Esophagus muscularis mucosa (tissue), 4 donors: ENCODE data around the gene DDX27. TPM values are rescaled to one million over a fixed set of nuclear protein-coding genes. Genes with fewer than 3 reads are reported as not detected.

ENCODE experiments used
- DNase-seq: peaks from one replicate; pipeline ENCODE4 v3.0.0-alpha.2; 2017; ENCODE audit errors: extremely low spot score
- H3K27ac ChIP-seq, 4 donors: fragments of 200-600 bp; sonication (generic); replicated peaks in 1 of 4; 1 replicate in 3 of 4; 2 replicates in 1 of 4; pipeline ENCODE4 v1.5.1; 2016 to 2019; ENCODE audit warnings: mild to moderate bottlenecking in 1 of 4
- H3K27me3 ChIP-seq, 4 donors: fragments of 200-600 bp; sonication (generic); one replicate each; pipeline versions ENCODE4 v1.5.1 to v1.6.0; 2016 to 2019
- H3K36me3 ChIP-seq, 4 donors: fragments of 200-600 bp; sonication (generic); one replicate each; pipeline ENCODE4 v1.5.1; 2016 to 2019
- H3K4me1 ChIP-seq, 4 donors: fragments of 200-600 bp; sonication (generic); one replicate each; pipeline ENCODE4 v1.5.1; 2016 to 2019
- H3K4me3 ChIP-seq, 4 donors: fragments of 200-600 bp; sonication (generic); 1 replicate in 2 of 4; 2 replicates in 2 of 4; pipeline ENCODE4 v1.5.1; 2016 to 2019; ENCODE audit warnings: mild to moderate bottlenecking in 4 of 4, moderate library complexity in 1 of 4
- H3K9me3 ChIP-seq, 4 donors: fragments of 200-600 bp; sonication (generic); 1 replicate in 3 of 4; 2 replicates in 1 of 4; pipeline ENCODE4 v1.5.1; 2016 to 2019
- EP300 ChIP-seq: sonication (generic); formaldehyde crosslinking; IDR thresholded peaks from one replicate; pipeline ENCODE4 v1.6.1; 2017; ENCODE audit warnings: antibody characterized with exemption
- POLR2A ChIP-seq: fragments of 450-650 bp; IDR thresholded peaks from one replicate; pipeline ENCODE4 v1.6.1; 2017; ENCODE audit warnings: antibody characterized with exemption, moderate library complexity, mild to moderate bottlenecking, low read depth
- POLR2AphosphoS5 ChIP-seq, 2 donors: sonication (generic); formaldehyde crosslinking; IDR thresholded peaks; one replicate each; pipeline ENCODE4 v1.6.1; 2017; ENCODE audit warnings: antibody characterized with exemption in 2 of 2
- WGBS: methylation state at CpG from one replicate; pipeline ENCODE4 v1.1.5; 2018; 5-methylcytosine and 5-hydroxymethylcytosine counted together
- intact Hi-C: fragments of 100-400 bp; cut with DNase I; formaldehyde crosslinking; loops from one replicate; pipeline ENCODE4 v1.15.1; 2023
- total RNA-seq, 4 donors: library from RNA; depleted of rRNA; stranded (reverse); fragments of >200 nt; gene quantifications; one replicate each; pipeline versions ENCODE4 v1.1.0 to v1.2.1, GENCODE V29; 2016
- TF ChIP-seq, protein P1 (sequence below), 3 experiments: fragments of 200-600 bp in 2 of 3; fragments of 450-650 bp in 1 of 3; sonication (generic) in 2 of 3; IDR thresholded peaks; one replicate each; pipeline ENCODE4 v1.5.1; 2017 to 2019; ENCODE audit warnings: antibody characterized with exemption in 3 of 3, mild to moderate bottlenecking in 2 of 3, moderate library complexity in 1 of 3

The DDX27 gene
- total RNA-seq, 4 donors from 2014 or later, result 25.7 to 35.0 (median 30.2) TPM

DNA sequence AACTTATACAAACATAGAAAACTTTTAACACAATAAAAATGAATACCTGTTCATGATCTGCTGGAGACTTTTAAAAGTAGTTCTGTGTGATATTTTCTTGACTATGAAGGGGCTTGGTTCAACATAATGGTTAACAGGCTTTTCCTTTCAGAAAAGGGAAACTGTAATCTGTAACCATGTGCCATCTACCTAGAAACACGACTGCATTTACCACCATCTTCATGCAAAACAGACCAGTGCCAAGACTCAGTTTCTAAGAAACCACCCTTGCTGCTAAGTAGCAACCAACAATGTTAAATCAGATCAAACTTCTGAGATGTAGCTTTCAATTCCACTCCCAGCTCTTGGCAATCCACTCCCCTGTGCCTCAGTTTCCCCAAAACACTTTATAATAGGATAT, 46.8 kb upstream of the DDX27 start:
- 25% methylated on average over 1 of the region's 1 CpG for WGBS
- H3K4me1 ChIP-seq, result peaks cover 14 to 37% (median 25%) of the 10 kb centered on the region in 4 donors
- no peaks in the 10 kb centered on the region for H3K9me3 ChIP-seq
- no peak overlapping the region for H3K27ac ChIP-seq
- H3K36me3 ChIP-seq, result peaks cover 0 to 19% (median 11%) of the 10 kb centered on the region in 4 donors
- no peaks in the 10 kb centered on the region for H3K27me3 ChIP-seq
- TF ChIP-seq EP300 (no peak), POLR2AphosphoS5 (IDR thresholded peaks at IDR 0.05) (no peak), POLR2A (no peak)
- TF ChIP-seq, protein P1, sequence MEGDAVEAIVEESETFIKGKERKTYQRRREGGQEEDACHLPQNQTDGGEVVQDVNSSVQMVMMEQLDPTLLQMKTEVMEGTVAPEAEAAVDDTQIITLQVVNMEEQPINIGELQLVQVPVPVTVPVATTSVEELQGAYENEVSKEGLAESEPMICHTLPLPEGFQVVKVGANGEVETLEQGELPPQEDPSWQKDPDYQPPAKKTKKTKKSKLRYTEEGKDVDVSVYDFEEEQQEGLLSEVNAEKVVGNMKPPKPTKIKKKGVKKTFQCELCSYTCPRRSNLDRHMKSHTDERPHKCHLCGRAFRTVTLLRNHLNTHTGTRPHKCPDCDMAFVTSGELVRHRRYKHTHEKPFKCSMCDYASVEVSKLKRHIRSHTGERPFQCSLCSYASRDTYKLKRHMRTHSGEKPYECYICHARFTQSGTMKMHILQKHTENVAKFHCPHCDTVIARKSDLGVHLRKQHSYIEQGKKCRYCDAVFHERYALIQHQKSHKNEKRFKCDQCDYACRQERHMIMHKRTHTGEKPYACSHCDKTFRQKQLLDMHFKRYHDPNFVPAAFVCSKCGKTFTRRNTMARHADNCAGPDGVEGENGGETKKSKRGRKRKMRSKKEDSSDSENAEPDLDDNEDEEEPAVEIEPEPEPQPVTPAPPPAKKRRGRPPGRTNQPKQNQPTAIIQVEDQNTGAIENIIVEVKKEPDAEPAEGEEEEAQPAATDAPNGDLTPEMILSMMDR (IDR thresholded peaks at IDR 0.05), result no peak
- H3K4me3 ChIP-seq, result no peak overlapping the region
- intact Hi-C loops, result no loop called here
- DNase-seq, result no peak

DNA sequence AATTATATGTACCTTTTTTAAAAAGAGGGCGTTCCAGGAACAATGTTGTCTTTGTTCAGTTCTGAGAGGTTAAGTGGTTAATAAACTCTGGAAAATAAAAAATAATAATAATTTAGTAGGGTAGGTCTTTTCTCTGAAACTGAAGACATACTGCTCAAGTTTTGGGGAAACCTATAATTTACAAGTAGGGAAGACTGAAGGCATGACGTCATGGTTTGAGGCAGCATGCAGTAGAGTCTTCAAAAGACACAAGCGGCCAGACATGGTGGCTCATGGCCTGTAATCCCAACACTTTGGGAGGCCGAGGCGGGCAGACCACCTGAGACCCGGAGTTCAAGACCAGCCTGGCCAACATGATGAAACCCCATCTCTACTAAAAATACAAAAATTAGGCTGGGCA, 45.0 kb upstream of the DDX27 start:
- no peak for TF ChIP-seq POLR2A
- no peak for TF ChIP-seq POLR2AphosphoS5 (IDR thresholded peaks at IDR 0.05)
- no peak for TF ChIP-seq EP300
- TF ChIP-seq, protein P1 (IDR thresholded peaks at IDR 0.05), result no peak
- H3K4me1 ChIP-seq, result peaks cover 4 to 27% (median 13%) of the 10 kb centered on the region in 4 donors
- no peak for DNase-seq
- no peaks in the 10 kb centered on the region for H3K9me3 ChIP-seq
- H3K27ac ChIP-seq, result no peak overlapping the region
- no peak overlapping the region for H3K4me3 ChIP-seq
- 91% methylated on average over 6 of the region's 6 CpGs for WGBS
- H3K36me3 ChIP-seq, result peaks cover 0 to 29% (median 14%) of the 10 kb centered on the region in 4 donors
- H3K27me3 ChIP-seq, result no peaks in the 10 kb centered on the region
- intact Hi-C loops, result no loop called here

- no peak for DNase-seq
- H3K9me3 ChIP-seq, result no peaks in the 10 kb centered on the region
- no peak overlapping the region for H3K4me3 ChIP-seq
Measured at GRCh38 chr20:49179368-49180277, 39.6 kb upstream of the DDX27 start.

DNA sequence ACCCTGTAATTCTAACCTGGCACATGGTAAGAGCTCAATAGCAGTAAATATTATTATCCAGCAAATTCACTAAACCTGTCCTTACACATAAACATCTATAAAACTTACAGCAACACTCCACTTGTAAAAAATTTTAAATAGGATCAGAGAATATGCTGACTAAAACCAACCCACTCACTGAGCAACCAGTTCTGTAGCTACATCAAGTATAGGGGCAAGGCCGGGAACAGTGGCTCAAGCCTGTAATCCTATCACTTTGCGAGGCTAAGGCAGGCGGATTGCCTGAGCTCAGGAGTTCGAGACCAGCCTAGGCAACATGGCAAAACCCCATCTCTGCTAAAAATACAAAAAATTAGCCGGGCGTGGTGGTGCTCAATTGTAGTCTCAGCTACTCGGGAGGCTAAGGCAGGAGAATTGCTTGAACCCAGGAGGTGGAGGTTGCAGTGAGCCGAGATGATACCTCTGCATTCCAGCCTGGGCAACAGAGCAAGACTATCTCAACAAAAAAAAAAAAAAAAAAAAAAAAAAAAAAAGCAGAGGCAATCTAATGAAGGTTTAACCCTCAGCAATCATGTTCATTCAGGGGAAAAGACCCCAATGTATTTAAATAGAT, 37.8 kb upstream of the DDX27 start:
- Histone ChIP-seq H3K27me3 (no peaks in the 10 kb centered on the region), H3K4me1 (peaks cover 37 to 78% (median 71%) of the 10 kb centered on the region in 4 donors), H3K4me3 (no peak overlapping the region), H3K27ac (no peak overlapping the region), H3K36me3 (peaks cover 0 to 15% (median 3%) of the 10 kb centered on the region in 4 donors), H3K9me3 (no peaks in the 10 kb centered on the region)
- 87% methylated on average over 8 of the region's 8 CpGs for WGBS
- intact Hi-C loops, result loop anchor here (5.0 kb wide), 1 partner anchor 34 kb away; no protein-coding TSS in a partner anchor
- TF ChIP-seq EP300 (no peak), POLR2A (no peak), POLR2AphosphoS5 (IDR thresholded peaks at IDR 0.05) (no peak)
- TF ChIP-seq, protein P1 (IDR thresholded peaks at IDR 0.05), result no peak
- no peak for DNase-seq

More at GRCh38 chr20:49179368-49180277, 39.6 kb upstream of the DDX27 start:
- intact Hi-C loops, result loop anchor here (5.0 kb wide), 1 partner anchor 32 kb away; no protein-coding TSS in a partner anchor
- WGBS, result 19% methylated on average over 1 of the region's 1 CpG
- Histone ChIP-seq H3K4me1 (peaks cover 31 to 61% (median 54%) of the 10 kb centered on the region in 4 donors), H3K27ac (peak overlapping the region in 1 of 4 donors; percentile 30), H3K27me3 (no peaks in the 10 kb centered on the region), H3K36me3 (peaks cover 0 to 10% (median 3%) of the 10 kb centered on the region in 4 donors)
- TF ChIP-seq, protein P1 (IDR thresholded peaks at IDR 0.05), result no peak
- TF ChIP-seq POLR2A (no peak), EP300 (no peak), POLR2AphosphoS5 (IDR thresholded peaks at IDR 0.05) (no peak)
